ENCODE data around the gene GPR62. TPM values are rescaled to one million over a fixed set of nuclear protein-coding genes. Genes with fewer than 3 reads are reported as not detected.

Gene GPR62
- total RNA-seq, 2 donors from 2014 or later: 0.10 TPM; not detected in 1

- Mint-ChIP-seq H3K4me3 (no peak overlapping the region), H3K27me3 (ENCODE audit: low read depth) (no peaks in the 10 kb centered on the region), H3K9me3 (no peaks in the 10 kb centered on the region), H3K36me3 (ENCODE audit: insufficient read depth in 2 of 2) (peaks cover 4 to 11% of the 10 kb centered on the region in 2 donors), H3K27ac (no peak overlapping the region), H3K4me1 (ENCODE audit: low read depth) (peaks cover 7% of the 10 kb centered on the region)
- DNase-seq (no peak), ATAC-seq (replicated peaks in 1 of 2) (no peak)
Measured at GRCh38 chr3:51933471-51934138, 21.6 kb upstream of the GPR62 start.

GRCh38 chr3:51934139-51934850 lies 20.9 kb upstream of the GPR62 start:
- peaks cover 4 to 11% of the 10 kb centered on the region in 2 donors for H3K36me3 Mint-ChIP-seq (ENCODE audit: insufficient read depth in 2 of 2)
- no peak for ATAC-seq (replicated peaks in 1 of 2)

GRCh38 chr3:51934991-51935885 lies 19.9 kb upstream of the GPR62 start:
- Mint-ChIP-seq H3K4me1 (ENCODE audit: low read depth) (peaks cover 21% of the 10 kb centered on the region), H3K4me3 (no peak overlapping the region), H3K9me3 (no peaks in the 10 kb centered on the region), H3K36me3 (ENCODE audit: insufficient read depth in 2 of 2) (peaks cover 4 to 11% of the 10 kb centered on the region in 2 donors), H3K27me3 (ENCODE audit: low read depth) (no peaks in the 10 kb centered on the region), H3K27ac (no peak overlapping the region)
- ATAC-seq (replicated peaks in 1 of 2) (no peak), DNase-seq (no peak)

More at GRCh38 chr3:51934139-51934850, 20.9 kb upstream of the GPR62 start:
- Mint-ChIP-seq H3K4me1 (ENCODE audit: low read depth) (peaks cover 12% of the 10 kb centered on the region), H3K27ac (no peak overlapping the region), H3K9me3 (no peaks in the 10 kb centered on the region), H3K27me3 (ENCODE audit: low read depth) (no peaks in the 10 kb centered on the region), H3K4me3 (no peak overlapping the region)
- DNase-seq: no peak

GRCh38 chr3:51935886-51936755 lies 19.1 kb upstream of the GPR62 start:
- no peaks in the 10 kb centered on the region for H3K27me3 Mint-ChIP-seq (ENCODE audit: low read depth)
- peaks cover 3 to 11% of the 10 kb centered on the region in 2 donors for H3K36me3 Mint-ChIP-seq (ENCODE audit: insufficient read depth in 2 of 2)
- H3K4me3 Mint-ChIP-seq: no peak overlapping the region
- no peaks in the 10 kb centered on the region for H3K9me3 Mint-ChIP-seq
- H3K4me1 Mint-ChIP-seq (ENCODE audit: low read depth): peaks cover 30% of the 10 kb centered on the region
- ATAC-seq (replicated peaks in 1 of 2): no peak
- DNase-seq: no peak
- H3K27ac Mint-ChIP-seq: no peak overlapping the region

GRCh38 chr3:51937014-51937413 lies 18.2 kb upstream of the GPR62 start:
- ATAC-seq (replicated peaks in 1 of 2) (no peak), DNase-seq (no peak)
- H3K4me1 Mint-ChIP-seq (ENCODE audit: low read depth): peaks cover 34% of the 10 kb centered on the region
- H3K36me3 Mint-ChIP-seq (ENCODE audit: insufficient read depth in 2 of 2): peaks cover 2 to 11% of the 10 kb centered on the region in 2 donors
- H3K27ac Mint-ChIP-seq: no peak overlapping the region
- H3K27me3 Mint-ChIP-seq (ENCODE audit: low read depth): no peaks in the 10 kb centered on the region
- H3K4me3 Mint-ChIP-seq: no peak overlapping the region
- no peaks in the 10 kb centered on the region for H3K9me3 Mint-ChIP-seq

GRCh38 chr3:51937611-51938450 lies 17.4 kb upstream of the GPR62 start:
- Mint-ChIP-seq H3K4me1 (ENCODE audit: low read depth) (peaks cover 35% of the 10 kb centered on the region), H3K9me3 (no peaks in the 10 kb centered on the region), H3K27me3 (ENCODE audit: low read depth) (no peaks in the 10 kb centered on the region), H3K27ac (no peak overlapping the region), H3K36me3 (ENCODE audit: insufficient read depth in 2 of 2) (peaks cover 2 to 11% of the 10 kb centered on the region in 2 donors), H3K4me3 (no peak overlapping the region)
- no peak for DNase-seq
- ATAC-seq (replicated peaks in 1 of 2): no peak

- Mint-ChIP-seq H3K4me3 (peak overlapping the region in 1 of 2 donors; percentile 22), H3K9me3 (no peaks in the 10 kb centered on the region), H3K4me1 (ENCODE audit: low read depth) (peaks cover 39% of the 10 kb centered on the region), H3K27ac (no peak overlapping the region), H3K27me3 (ENCODE audit: low read depth) (no peaks in the 10 kb centered on the region), H3K36me3 (ENCODE audit: insufficient read depth in 2 of 2) (peaks cover 2 to 11% of the 10 kb centered on the region in 2 donors)
- DNase-seq (no peak), ATAC-seq (replicated peaks in 1 of 2) (no peak)
Measured at GRCh38 chr3:51938780-51939425, 16.3 kb upstream of the GPR62 start.

GRCh38 chr3:51940648-51941462 lies 14.3 kb upstream of the GPR62 start:
- Mint-ChIP-seq H3K4me3 (peak overlapping the region; percentile 69 to 80), H3K27ac (peak overlapping the region; percentile 18), H3K27me3 (ENCODE audit: low read depth) (no peaks in the 10 kb centered on the region), H3K36me3 (ENCODE audit: insufficient read depth in 2 of 2) (peaks cover 2 to 7% of the 10 kb centered on the region in 2 donors), H3K4me1 (ENCODE audit: low read depth) (peaks cover 39% of the 10 kb centered on the region), H3K9me3 (no peaks in the 10 kb centered on the region)
- ATAC-seq (replicated peaks in 1 of 2) (no peak), DNase-seq (no peak)

GRCh38 chr3:51941463-51941797 lies 13.8 kb upstream of the GPR62 start:
- DNase-seq: no peak
- Mint-ChIP-seq H3K4me1 (ENCODE audit: low read depth) (peaks cover 39% of the 10 kb centered on the region), H3K36me3 (ENCODE audit: insufficient read depth in 2 of 2) (peaks cover 0 to 4% of the 10 kb centered on the region in 2 donors), H3K9me3 (no peaks in the 10 kb centered on the region), H3K4me3 (peak overlapping the region; percentile 69 to 80), H3K27me3 (ENCODE audit: low read depth) (no peaks in the 10 kb centered on the region), H3K27ac (no peak overlapping the region)
- no peak for ATAC-seq (replicated peaks in 1 of 2)

- ATAC-seq (replicated peaks in 1 of 2) (peak; percentile 92 to 95), DNase-seq (peak; percentile 99 to 100)
- H3K4me1 Mint-ChIP-seq (ENCODE audit: low read depth): peaks cover 39% of the 10 kb centered on the region
- peaks cover 0 to 4% of the 10 kb centered on the region in 2 donors for H3K36me3 Mint-ChIP-seq (ENCODE audit: insufficient read depth in 2 of 2)
- H3K9me3 Mint-ChIP-seq: no peaks in the 10 kb centered on the region
- H3K27ac Mint-ChIP-seq: peak within 1 kb of the TSS; percentile 83
- H3K27me3 Mint-ChIP-seq (ENCODE audit: low read depth): no peaks in the 10 kb centered on the region
- H3K4me3 Mint-ChIP-seq: peak within 1 kb of the TSS; percentile 69 to 80
Measured at GRCh38 chr3:51941798-51942602, 13.2 kb upstream of the GPR62 start, which contains the start of the genes PARP3 and RRP9. Gene PARP3 (plus strand): TSS chr3:51942363. CDS start chr3:51943356, 993 bp downstream. Gene RRP9 (minus strand): TSS chr3:51941904. CDS start chr3:51941867, 37 bp downstream.

Data from activated T-cell treated with anti-CD3 and anti-CD28 coated beads, Interleukin-2, amount 50 U/mL, for 72 hours (primary cell).